ENCODE measurements around the gene KIF23. TPM values are rescaled to one million over a fixed set of nuclear protein-coding genes. Genes with fewer than 3 reads are reported as not detected.
"Not testable (repeated sequence)": the region's sequence is repeated elsewhere in the genome, so short reads cannot be mapped to it uniquely, and the experiment has no call there.

KIF23 gene
- total RNA-seq, 1 experiment from 2014 or later: 87.8 TPM

DNA sequence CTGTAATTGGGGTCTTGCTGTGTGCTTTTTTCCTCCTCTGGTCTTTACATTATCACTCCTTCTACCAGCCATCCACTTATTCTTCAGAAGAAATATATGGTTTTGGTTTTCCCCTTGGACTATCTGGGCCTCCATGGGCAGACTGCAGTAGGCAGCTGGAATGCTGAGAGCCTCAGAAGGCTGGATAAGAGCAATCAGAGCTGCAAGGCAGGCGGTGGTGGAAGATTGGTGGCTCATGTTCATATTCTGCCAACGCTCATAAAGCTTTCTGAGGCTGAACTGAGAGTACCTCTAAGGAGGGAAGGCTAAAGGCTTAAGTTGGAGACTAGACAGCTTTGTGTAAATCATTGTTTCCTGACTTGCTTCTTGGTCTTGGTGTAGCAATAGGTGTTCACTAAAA is 32.8 kb downstream of the KIF23 start:
- Mint-ChIP-seq H3K4me1 (peaks cover 3% of the 10 kb centered on the region; the same call in 1 of the 2 replicates), H3K36me3 (peaks cover 58% of the 10 kb centered on the region), H3K27me3 (ENCODE audit: low read depth) (no peaks in the 10 kb centered on the region), H3K4me3 (no peak overlapping the region), H3K9me3 (no peaks in the 10 kb centered on the region), H3K27ac (no peak overlapping the region)
- POLR2A ChIA-PET: no interaction called here
- TF ChIP-seq ZNF232 (CRISPR knock-in tag; IDR thresholded peaks at IDR 0.05) (no peak), ESRRA (CRISPR knock-in tag; IDR thresholded peaks at IDR 0.05; ENCODE audit: borderline replicate concordance) (no peak), FOXP1 (CRISPR knock-in tag; IDR thresholded peaks at IDR 0.05; ENCODE audit: borderline replicate concordance) (no peak), EMX1 (CRISPR knock-in tag; IDR thresholded peaks at IDR 0.05) (no peak)
- ATAC-seq (no peak), DNase-seq (ENCODE audit: low spot score) (no peak)
- CTCF ChIA-PET: interaction anchor here (1.7 kb wide), 1 partner anchor 16 kb away, joined by 6 read pairs; no protein-coding TSS in a partner anchor

DNA sequence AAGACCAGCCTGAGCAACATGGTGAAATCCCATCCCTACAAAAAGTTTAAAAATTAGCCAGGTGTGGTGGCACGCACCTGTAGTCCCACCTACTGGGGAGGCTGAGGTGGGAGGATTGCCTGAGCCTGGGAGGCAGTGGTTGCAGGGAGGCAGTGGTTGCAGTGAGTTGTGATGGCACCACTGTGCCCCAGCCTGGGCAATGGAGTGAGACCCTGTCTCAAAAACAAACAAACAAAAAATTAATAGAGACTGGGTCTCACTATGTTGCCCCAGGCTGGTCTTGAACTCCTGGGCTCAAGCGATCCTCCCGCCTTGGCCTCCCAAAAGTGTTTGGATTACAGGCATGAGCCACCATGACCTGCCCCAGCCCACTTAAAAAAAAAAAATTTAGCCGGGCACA is 36.1 kb downstream of the KIF23 start:
- ATAC-seq; DNase-seq (ENCODE audit: low spot score); H3K9me3 Mint-ChIP-seq; POLR2A ChIA-PET; H3K27ac Mint-ChIP-seq; H3K4me3 Mint-ChIP-seq; H3K27me3 Mint-ChIP-seq (ENCODE audit: low read depth): not testable (repeated sequence)
- CTCF ChIA-PET: interaction anchor here (0.8 kb wide), 1 partner anchor 12 kb away, joined by 5 read pairs; no protein-coding TSS in a partner anchor
- peak; percentile 40 for TF ChIP-seq ZNF121 (CRISPR knock-in tag; IDR thresholded peaks at IDR 0.05)
- Mint-ChIP-seq H3K36me3 (peaks cover 53% of the 10 kb centered on the region), H3K4me1 (peaks cover 23% of the 10 kb centered on the region)

DNA sequence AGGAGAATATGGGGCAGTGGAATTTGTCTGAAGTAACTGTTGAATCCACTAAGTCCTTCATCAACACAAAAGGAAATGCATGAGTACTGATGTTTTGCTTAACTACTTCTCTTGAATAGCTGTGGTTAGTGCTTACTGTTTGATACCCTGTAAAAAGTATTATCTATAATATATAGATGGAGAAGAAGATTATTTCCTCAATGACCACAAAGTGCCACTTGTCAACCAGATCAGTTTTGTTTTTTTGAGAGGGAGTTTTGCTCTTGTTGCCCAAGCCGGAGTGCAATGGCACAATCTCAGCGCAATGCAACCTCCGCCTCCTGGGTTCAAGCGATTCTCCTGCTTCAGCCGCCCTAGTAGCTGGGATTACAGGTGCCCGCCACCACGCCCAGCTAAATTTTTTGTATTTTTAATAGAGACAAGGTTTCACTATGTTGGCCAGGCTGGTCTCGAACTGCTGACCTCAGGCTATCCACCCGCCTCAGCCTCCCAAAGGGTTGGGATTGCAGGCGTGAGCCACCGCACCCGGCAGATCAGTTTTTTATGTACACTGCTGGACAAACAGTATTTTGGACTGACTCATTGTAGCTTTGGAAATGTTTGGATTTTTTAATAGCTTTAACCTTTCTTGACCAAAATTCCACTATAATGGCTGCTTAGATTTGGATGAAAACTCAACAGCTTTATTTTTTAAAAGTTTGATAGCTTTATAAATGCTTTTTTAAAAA is 37.0 kb downstream of the KIF23 start:
- CTCF ChIA-PET: interaction anchor here (0.6 to 4.4 kb wide), 5 partner anchors 12 to 420 kb away, joined by 3 to 44 read pairs (median 4); no protein-coding TSS in a partner anchor
- TF ChIP-seq, protein P1, sequence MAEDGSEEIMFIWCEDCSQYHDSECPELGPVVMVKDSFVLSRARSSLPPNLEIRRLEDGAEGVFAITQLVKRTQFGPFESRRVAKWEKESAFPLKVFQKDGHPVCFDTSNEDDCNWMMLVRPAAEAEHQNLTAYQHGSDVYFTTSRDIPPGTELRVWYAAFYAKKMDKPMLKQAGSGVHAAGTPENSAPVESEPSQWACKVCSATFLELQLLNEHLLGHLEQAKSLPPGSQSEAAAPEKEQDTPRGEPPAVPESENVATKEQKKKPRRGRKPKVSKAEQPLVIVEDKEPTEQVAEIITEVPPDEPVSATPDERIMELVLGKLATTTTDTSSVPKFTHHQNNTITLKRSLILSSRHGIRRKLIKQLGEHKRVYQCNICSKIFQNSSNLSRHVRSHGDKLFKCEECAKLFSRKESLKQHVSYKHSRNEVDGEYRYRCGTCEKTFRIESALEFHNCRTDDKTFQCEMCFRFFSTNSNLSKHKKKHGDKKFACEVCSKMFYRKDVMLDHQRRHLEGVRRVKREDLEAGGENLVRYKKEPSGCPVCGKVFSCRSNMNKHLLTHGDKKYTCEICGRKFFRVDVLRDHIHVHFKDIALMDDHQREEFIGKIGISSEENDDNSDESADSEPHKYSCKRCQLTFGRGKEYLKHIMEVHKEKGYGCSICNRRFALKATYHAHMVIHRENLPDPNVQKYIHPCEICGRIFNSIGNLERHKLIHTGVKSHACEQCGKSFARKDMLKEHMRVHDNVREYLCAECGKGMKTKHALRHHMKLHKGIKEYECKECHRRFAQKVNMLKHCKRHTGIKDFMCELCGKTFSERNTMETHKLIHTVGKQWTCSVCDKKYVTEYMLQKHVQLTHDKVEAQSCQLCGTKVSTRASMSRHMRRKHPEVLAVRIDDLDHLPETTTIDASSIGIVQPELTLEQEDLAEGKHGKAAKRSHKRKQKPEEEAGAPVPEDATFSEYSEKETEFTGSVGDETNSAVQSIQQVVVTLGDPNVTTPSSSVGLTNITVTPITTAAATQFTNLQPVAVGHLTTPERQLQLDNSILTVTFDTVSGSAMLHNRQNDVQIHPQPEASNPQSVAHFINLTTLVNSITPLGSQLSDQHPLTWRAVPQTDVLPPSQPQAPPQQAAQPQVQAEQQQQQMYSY (CRISPR knock-in tag; IDR thresholded peaks at IDR 0.05): no peak
- TF ChIP-seq, protein P2, sequence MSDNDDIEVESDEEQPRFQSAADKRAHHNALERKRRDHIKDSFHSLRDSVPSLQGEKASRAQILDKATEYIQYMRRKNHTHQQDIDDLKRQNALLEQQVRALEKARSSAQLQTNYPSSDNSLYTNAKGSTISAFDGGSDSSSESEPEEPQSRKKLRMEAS (CRISPR knock-in tag; IDR thresholded peaks at IDR 0.05): no peak
- TF ChIP-seq ZNF416 (CRISPR knock-in tag; IDR thresholded peaks at IDR 0.05): no peak
- TF ChIP-seq JUN (CRISPR knock-in tag; IDR thresholded peaks at IDR 0.05): no peak
- no peak for TF ChIP-seq ZNF138 (CRISPR knock-in tag; conservative IDR thresholded peaks at IDR 0.05)
- TF ChIP-seq, protein P3, sequence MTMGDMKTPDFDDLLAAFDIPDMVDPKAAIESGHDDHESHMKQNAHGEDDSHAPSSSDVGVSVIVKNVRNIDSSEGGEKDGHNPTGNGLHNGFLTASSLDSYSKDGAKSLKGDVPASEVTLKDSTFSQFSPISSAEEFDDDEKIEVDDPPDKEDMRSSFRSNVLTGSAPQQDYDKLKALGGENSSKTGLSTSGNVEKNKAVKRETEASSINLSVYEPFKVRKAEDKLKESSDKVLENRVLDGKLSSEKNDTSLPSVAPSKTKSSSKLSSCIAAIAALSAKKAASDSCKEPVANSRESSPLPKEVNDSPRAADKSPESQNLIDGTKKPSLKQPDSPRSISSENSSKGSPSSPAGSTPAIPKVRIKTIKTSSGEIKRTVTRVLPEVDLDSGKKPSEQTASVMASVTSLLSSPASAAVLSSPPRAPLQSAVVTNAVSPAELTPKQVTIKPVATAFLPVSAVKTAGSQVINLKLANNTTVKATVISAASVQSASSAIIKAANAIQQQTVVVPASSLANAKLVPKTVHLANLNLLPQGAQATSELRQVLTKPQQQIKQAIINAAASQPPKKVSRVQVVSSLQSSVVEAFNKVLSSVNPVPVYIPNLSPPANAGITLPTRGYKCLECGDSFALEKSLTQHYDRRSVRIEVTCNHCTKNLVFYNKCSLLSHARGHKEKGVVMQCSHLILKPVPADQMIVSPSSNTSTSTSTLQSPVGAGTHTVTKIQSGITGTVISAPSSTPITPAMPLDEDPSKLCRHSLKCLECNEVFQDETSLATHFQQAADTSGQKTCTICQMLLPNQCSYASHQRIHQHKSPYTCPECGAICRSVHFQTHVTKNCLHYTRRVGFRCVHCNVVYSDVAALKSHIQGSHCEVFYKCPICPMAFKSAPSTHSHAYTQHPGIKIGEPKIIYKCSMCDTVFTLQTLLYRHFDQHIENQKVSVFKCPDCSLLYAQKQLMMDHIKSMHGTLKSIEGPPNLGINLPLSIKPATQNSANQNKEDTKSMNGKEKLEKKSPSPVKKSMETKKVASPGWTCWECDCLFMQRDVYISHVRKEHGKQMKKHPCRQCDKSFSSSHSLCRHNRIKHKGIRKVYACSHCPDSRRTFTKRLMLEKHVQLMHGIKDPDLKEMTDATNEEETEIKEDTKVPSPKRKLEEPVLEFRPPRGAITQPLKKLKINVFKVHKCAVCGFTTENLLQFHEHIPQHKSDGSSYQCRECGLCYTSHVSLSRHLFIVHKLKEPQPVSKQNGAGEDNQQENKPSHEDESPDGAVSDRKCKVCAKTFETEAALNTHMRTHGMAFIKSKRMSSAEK (CRISPR knock-in tag; IDR thresholded peaks at IDR 0.05; ENCODE audit: borderline replicate concordance): no peak
- no peak for TF ChIP-seq ETV6 (CRISPR knock-in tag; IDR thresholded peaks at IDR 0.05)
- TF ChIP-seq, protein P4, sequence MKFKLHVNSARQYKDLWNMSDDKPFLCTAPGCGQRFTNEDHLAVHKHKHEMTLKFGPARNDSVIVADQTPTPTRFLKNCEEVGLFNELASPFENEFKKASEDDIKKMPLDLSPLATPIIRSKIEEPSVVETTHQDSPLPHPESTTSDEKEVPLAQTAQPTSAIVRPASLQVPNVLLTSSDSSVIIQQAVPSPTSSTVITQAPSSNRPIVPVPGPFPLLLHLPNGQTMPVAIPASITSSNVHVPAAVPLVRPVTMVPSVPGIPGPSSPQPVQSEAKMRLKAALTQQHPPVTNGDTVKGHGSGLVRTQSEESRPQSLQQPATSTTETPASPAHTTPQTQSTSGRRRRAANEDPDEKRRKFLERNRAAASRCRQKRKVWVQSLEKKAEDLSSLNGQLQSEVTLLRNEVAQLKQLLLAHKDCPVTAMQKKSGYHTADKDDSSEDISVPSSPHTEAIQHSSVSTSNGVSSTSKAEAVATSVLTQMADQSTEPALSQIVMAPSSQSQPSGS (CRISPR knock-in tag; IDR thresholded peaks at IDR 0.05; ENCODE audit: borderline replicate concordance, low read depth): no peak
- TF ChIP-seq, protein P5, sequence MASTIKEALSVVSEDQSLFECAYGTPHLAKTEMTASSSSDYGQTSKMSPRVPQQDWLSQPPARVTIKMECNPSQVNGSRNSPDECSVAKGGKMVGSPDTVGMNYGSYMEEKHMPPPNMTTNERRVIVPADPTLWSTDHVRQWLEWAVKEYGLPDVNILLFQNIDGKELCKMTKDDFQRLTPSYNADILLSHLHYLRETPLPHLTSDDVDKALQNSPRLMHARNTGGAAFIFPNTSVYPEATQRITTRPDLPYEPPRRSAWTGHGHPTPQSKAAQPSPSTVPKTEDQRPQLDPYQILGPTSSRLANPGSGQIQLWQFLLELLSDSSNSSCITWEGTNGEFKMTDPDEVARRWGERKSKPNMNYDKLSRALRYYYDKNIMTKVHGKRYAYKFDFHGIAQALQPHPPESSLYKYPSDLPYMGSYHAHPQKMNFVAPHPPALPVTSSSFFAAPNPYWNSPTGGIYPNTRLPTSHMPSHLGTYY (CRISPR knock-in tag; IDR thresholded peaks at IDR 0.05): no peak
- H3K4me1 Mint-ChIP-seq: peaks cover 27% of the 10 kb centered on the region
- ATAC-seq (no peak), DNase-seq (ENCODE audit: low spot score) (no peak)
- peaks cover 53% of the 10 kb centered on the region for H3K36me3 Mint-ChIP-seq
- H3K27ac Mint-ChIP-seq: no peak overlapping the region
- no peaks in the 10 kb centered on the region for H3K9me3 Mint-ChIP-seq
- POLR2A ChIA-PET: no interaction called here
- peak overlapping the region; percentile 97 for H3K4me3 Mint-ChIP-seq
- H3K27me3 Mint-ChIP-seq (ENCODE audit: low read depth): no peaks in the 10 kb centered on the region; the same call in 1 of the 2 replicates
